ENCODE data around the gene GPR149. TPM values are rescaled to one million over a fixed set of nuclear protein-coding genes. Genes with fewer than 3 reads are reported as not detected.

Gene GPR149
- total RNA-seq, 2 donors from 2014 or later: not detected

DNA sequence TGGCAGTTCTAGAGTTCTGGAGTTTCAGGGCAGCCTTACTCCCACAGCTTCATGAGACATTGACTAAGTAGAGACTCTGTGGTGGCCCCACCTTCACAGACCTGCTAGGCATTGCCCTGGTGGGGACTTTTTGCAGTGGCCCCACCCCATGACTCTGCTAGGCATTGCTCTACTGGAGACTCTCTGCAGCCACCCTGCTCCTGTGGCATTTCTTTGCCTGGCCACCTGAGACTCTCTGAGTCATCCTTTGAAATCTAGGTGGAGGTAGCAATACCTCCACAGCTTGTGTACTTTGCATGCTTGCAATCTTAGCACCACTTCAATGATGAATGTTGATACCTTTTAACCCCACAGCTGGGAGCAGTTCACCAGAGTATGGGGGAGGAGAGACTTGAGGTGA lies 65.1 kb downstream of the GPR149 start:
- Histone ChIP-seq H3K4me1 (no peaks in the 10 kb centered on the region), H3K4me3 (no peak overlapping the region), H3K9me3 (no peaks in the 10 kb centered on the region), H3K27me3 (no peaks in the 10 kb centered on the region), H3K36me3 (no peaks in the 10 kb centered on the region), H3K27ac (no peak overlapping the region)
- no peak for DNase-seq (ENCODE audit: low spot score)
- TF ChIP-seq, protein P1, sequence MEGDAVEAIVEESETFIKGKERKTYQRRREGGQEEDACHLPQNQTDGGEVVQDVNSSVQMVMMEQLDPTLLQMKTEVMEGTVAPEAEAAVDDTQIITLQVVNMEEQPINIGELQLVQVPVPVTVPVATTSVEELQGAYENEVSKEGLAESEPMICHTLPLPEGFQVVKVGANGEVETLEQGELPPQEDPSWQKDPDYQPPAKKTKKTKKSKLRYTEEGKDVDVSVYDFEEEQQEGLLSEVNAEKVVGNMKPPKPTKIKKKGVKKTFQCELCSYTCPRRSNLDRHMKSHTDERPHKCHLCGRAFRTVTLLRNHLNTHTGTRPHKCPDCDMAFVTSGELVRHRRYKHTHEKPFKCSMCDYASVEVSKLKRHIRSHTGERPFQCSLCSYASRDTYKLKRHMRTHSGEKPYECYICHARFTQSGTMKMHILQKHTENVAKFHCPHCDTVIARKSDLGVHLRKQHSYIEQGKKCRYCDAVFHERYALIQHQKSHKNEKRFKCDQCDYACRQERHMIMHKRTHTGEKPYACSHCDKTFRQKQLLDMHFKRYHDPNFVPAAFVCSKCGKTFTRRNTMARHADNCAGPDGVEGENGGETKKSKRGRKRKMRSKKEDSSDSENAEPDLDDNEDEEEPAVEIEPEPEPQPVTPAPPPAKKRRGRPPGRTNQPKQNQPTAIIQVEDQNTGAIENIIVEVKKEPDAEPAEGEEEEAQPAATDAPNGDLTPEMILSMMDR (IDR thresholded peaks at IDR 0.05): no peak

DNA sequence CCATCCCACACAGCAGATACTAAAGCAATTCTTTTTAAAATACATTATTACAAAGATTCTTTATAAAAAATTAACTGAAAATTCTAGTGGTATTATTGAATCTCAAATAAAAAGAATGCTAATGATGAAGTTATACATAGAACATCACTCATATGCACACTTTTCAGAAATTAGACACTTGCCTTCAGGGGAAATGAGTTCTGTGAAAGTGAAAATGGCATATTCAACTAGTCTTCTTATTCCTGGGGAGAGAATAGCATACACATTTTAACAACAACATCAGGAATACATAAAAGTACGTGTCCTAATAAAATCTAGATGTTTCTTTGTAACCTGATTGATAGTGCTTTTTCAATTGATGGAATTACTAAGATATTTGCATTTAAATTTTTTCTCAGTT lies 68.9 kb downstream of the GPR149 start:
- Histone ChIP-seq H3K4me3 (no peak overlapping the region), H3K27me3 (no peaks in the 10 kb centered on the region), H3K27ac (no peak overlapping the region), H3K36me3 (no peaks in the 10 kb centered on the region), H3K9me3 (no peaks in the 10 kb centered on the region), H3K4me1 (no peaks in the 10 kb centered on the region)
- DNase-seq (ENCODE audit: low spot score): no peak
- TF ChIP-seq, protein P1 (IDR thresholded peaks at IDR 0.05): no peak

DNA sequence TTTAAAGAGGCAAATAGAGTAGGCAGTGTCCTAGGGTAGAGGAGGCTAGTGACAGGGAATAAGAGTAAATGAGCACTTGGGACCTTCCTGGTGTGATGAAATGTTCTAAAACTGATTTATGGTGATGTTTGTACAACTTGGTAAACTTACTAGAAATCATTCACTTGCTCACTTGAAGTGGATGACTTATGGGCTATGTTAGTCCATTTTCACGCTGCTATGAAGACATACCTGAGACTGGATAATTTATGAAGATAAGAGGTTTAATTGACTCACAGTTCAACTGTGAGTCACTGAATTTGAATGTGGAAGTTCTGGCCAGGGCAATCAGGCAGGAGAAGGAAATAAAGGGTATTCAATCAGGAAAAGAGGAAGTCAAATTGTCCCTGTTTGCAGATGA lies 74.0 kb downstream of the GPR149 start:
- H3K4me1 ChIP-seq: no peaks in the 10 kb centered on the region
- H3K27me3 ChIP-seq: no peaks in the 10 kb centered on the region
- no peaks in the 10 kb centered on the region for H3K9me3 ChIP-seq
- TF ChIP-seq, protein P1 (IDR thresholded peaks at IDR 0.05): no peak
- H3K4me3 ChIP-seq: no peak overlapping the region
- no peaks in the 10 kb centered on the region for H3K36me3 ChIP-seq
- H3K27ac ChIP-seq: no peak overlapping the region
- DNase-seq (ENCODE audit: low spot score): no peak

DNA sequence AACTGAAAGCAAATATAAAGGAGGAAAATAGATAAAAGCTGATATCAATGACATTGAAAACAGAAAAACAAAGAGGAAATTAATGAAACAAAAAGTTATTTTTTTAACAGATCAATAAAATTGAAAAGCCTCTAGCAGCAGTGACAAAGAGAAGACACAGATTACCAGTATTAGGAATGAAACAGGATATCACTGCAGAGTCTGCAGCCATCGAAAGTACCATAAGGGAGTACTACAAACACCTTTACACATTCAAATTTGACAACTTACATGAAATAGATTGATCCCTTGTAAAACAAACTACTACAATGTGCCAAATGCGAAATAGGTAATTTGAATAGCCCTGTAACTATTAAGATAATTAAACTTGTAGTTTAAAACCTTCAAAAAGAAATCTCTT lies 80.8 kb downstream of the GPR149 start:
- TF ChIP-seq, protein P1 (IDR thresholded peaks at IDR 0.05): no peak
- no peak for DNase-seq (ENCODE audit: low spot score)
- no peaks in the 10 kb centered on the region for H3K36me3 ChIP-seq
- H3K9me3 ChIP-seq: no peaks in the 10 kb centered on the region
- H3K4me3 ChIP-seq: no peak overlapping the region
- H3K27ac ChIP-seq: no peak overlapping the region
- H3K4me1 ChIP-seq: no peaks in the 10 kb centered on the region
- no peaks in the 10 kb centered on the region for H3K27me3 ChIP-seq

DNA sequence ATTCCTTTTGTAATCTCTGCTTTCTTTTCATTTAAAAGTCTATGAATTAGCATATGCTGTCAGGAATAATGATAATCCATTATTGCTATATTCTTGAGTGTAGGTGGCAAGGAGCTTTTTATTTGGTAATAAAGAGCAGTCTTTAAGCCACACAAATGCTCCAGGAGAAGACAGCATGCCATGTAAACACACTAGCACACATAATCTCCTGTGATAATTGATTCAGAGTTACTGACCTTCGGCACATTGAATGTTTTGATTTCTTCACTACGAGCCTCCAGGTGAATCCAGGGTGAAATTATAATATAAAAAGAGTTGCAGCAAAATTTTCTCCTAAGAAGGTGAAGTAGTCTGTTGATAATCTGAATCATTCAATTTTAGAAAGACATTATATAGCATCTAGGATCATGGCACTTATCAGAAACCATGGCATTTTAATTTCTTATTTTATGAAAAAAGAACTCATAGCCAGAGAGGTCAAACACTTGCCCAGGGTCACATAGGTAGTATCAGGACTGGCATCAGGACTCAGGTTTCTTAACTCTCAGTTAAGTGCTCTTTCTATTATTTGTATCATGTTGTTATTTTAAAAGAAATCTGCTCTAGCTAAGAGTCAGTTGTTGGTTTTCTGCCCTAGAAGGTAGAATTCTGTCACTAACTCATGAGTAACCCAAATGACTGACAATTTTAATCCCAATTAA lies 84.4 kb downstream of the GPR149 start:
- TF ChIP-seq, protein P1 (IDR thresholded peaks at IDR 0.05): no peak
- H3K36me3 ChIP-seq: no peaks in the 10 kb centered on the region
- no peaks in the 10 kb centered on the region for H3K4me1 ChIP-seq
- no peak overlapping the region for H3K27ac ChIP-seq
- no peak overlapping the region for H3K4me3 ChIP-seq
- no peaks in the 10 kb centered on the region for H3K9me3 ChIP-seq
- H3K27me3 ChIP-seq: no peaks in the 10 kb centered on the region
- no peak for DNase-seq (ENCODE audit: low spot score)

DNA sequence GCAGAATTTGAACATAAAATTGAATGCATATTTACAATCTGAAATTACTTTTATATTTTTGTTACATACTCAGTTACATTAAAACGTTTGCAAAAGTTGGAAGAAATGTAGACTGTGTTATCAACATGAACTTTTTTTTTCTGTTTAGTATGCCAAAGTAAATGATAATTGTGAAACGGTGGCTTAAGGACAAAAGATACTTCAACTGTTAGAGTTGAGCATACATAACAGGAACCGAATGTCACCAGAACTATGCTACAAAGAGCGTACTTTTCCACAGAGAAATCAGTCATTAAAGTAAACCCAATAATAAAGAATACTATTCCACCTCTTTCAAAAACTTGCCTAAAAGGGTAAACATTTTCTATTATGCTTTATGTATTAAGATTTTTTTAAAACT lies 91.4 kb downstream of the GPR149 start:
- TF ChIP-seq, protein P1 (IDR thresholded peaks at IDR 0.05): no peak
- Histone ChIP-seq H3K4me1 (no peaks in the 10 kb centered on the region), H3K9me3 (no peaks in the 10 kb centered on the region), H3K36me3 (no peaks in the 10 kb centered on the region), H3K27me3 (no peaks in the 10 kb centered on the region), H3K4me3 (no peak overlapping the region), H3K27ac (no peak overlapping the region)
- no peak for DNase-seq (ENCODE audit: low spot score)

Measured in right atrium auricular region (tissue), 2 donors.